ENCODE measurements around the gene KCNIP1.

DNA sequence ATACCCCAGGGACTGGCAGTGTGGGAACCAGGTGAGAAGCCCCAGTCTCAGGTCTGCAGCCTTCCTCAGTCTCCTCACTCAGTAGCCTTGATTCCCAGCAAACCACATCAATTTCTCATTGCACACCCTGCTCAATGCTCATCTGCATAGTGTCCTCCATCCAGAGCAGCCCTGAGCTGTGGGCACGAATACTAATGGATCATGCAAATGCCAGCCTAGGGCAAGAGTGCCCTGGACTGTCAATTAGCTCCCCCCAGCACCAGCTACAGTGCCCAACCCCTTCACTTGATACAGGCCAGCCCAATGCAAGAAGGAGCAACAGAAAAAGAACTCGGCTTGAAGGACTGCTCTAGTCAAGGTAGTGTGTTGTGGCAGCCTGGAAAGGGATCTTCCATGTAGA, 9.8 kb upstream of the KCNIP1 start:
- TF ChIP-seq, protein P1, sequence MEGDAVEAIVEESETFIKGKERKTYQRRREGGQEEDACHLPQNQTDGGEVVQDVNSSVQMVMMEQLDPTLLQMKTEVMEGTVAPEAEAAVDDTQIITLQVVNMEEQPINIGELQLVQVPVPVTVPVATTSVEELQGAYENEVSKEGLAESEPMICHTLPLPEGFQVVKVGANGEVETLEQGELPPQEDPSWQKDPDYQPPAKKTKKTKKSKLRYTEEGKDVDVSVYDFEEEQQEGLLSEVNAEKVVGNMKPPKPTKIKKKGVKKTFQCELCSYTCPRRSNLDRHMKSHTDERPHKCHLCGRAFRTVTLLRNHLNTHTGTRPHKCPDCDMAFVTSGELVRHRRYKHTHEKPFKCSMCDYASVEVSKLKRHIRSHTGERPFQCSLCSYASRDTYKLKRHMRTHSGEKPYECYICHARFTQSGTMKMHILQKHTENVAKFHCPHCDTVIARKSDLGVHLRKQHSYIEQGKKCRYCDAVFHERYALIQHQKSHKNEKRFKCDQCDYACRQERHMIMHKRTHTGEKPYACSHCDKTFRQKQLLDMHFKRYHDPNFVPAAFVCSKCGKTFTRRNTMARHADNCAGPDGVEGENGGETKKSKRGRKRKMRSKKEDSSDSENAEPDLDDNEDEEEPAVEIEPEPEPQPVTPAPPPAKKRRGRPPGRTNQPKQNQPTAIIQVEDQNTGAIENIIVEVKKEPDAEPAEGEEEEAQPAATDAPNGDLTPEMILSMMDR (IDR thresholded peaks at IDR 0.05), result no peak
- no peak for TF ChIP-seq POLR2A (IDR thresholded peaks at IDR 0.05)
